Kidney (tissue), 14 donors: ENCODE measurements around the gene HPS1. TPM values are rescaled to one million over a fixed set of nuclear protein-coding genes. Genes with fewer than 3 reads are reported as not detected.

Source experiments
- DNase-seq, 5 donors: peaks; one replicate each; pipeline ENCODE4 v3.0.0-alpha.2; 2013 to 2020
- FAIRE-seq: peaks from 2 replicates; lab custom pipeline; 2012; peaks lifted over from hg19 to GRCh38; lab: Jason Lieb, UNC
- H3K27ac ChIP-seq, 2 donors: one replicate each; pipeline ENCODE4 v1.7.0; 2013; ENCODE audit warnings: low read depth in 2 of 2, low read length in 2 of 2, inconsistent platforms in 1 of 2
- H3K27me3 ChIP-seq: one replicate; pipeline ENCODE4 v1.7.1; 2013; ENCODE audit warnings: low read length, inconsistent platforms; ENCODE audit not compliant: control insufficient read depth, insufficient read depth
- H3K36me3 ChIP-seq, 3 donors: one replicate each; pipeline versions ENCODE4 v1.7.0 to v1.7.1; 2013; ENCODE audit warnings: low read length in 3 of 3, control low read depth in 1 of 3, inconsistent platforms in 1 of 3; ENCODE audit not compliant: insufficient read depth in 3 of 3, control insufficient read depth in 2 of 3
- H3K4me1 ChIP-seq, 3 donors: one replicate each; pipeline versions ENCODE4 v1.7.0 to v1.7.1; 2013; ENCODE audit warnings: low read length in 3 of 3, inconsistent platforms in 1 of 3, low read depth in 1 of 3; ENCODE audit not compliant: control insufficient read depth in 2 of 3, insufficient read depth in 2 of 3
- H3K4me3 ChIP-seq, 3 donors: one replicate each; pipeline versions ENCODE4 v1.7.0 to v1.8.1; 2013; ENCODE audit warnings: low read length in 3 of 3, control low read depth in 1 of 3, inconsistent platforms in 1 of 3
- H3K9ac ChIP-seq, 3 donors: one replicate each; pipeline versions ENCODE4 v1.7.0 to v1.7.1; 2013; ENCODE audit warnings: low read length in 3 of 3, control low read depth in 1 of 3, inconsistent platforms in 1 of 3
- H3K9me3 ChIP-seq, 3 donors: one replicate each; pipeline versions ENCODE4 v1.7.0 to v1.7.1; 2013; ENCODE audit warnings: low read length in 3 of 3, control low read depth in 1 of 3, inconsistent platforms in 1 of 3; ENCODE audit not compliant: control insufficient read depth in 2 of 3, insufficient read depth in 1 of 3
- CTCF ChIP-seq: IDR thresholded peaks from 3 replicates; pipeline ENCODE4 v1.5.1; 2012; ENCODE audit warnings: mild to moderate bottlenecking, moderate library complexity, borderline replicate concordance; ENCODE audit not compliant: insufficient read depth; ENCODE audit errors: extremely low read depth
- intact Hi-C: fragments of 100-400 bp; cut with DNase I; formaldehyde crosslinking; loops from one replicate; pipeline ENCODE4 v1.11.1; 2022
- polyA plus RNA-seq: library from polyadenylated mRNA; stranded (reverse); fragments of 350-450 nt; fragmentation: Illumina TruSeq; extraction: RNeasy Lipid Tissue Mini Kit (QIAGEN cat#74804); gene quantifications from one replicate; pipeline ENCODE4 v1.2.3, GENCODE V29; 2014; ENCODE audit warnings: low read depth, low replicate concordance; ENCODE audit not compliant: insufficient read depth
- total RNA-seq: library from RNA; stranded (reverse); fragmentation: NEBNext Ultra II Directional; extraction: Animal tissue kit (Norgen Biotek cat#: 25700); gene quantifications from one replicate; pipeline ENCODE4 v1.2.1, GENCODE V29; 2021
- donor health status: control.
- donor health status: control.
- donor health status: control.
- donor health status: control.
- donor health status: control.
- donor health status: DM: yes; HTN: yes; CAD: no.
- donor health status: Normal renal cell carcinoma (clear cell type).

HPS1 gene
- total and polyA plus RNA-seq, 2 donors from 2014 or later: 42.7 to 63.3 TPM

DNA sequence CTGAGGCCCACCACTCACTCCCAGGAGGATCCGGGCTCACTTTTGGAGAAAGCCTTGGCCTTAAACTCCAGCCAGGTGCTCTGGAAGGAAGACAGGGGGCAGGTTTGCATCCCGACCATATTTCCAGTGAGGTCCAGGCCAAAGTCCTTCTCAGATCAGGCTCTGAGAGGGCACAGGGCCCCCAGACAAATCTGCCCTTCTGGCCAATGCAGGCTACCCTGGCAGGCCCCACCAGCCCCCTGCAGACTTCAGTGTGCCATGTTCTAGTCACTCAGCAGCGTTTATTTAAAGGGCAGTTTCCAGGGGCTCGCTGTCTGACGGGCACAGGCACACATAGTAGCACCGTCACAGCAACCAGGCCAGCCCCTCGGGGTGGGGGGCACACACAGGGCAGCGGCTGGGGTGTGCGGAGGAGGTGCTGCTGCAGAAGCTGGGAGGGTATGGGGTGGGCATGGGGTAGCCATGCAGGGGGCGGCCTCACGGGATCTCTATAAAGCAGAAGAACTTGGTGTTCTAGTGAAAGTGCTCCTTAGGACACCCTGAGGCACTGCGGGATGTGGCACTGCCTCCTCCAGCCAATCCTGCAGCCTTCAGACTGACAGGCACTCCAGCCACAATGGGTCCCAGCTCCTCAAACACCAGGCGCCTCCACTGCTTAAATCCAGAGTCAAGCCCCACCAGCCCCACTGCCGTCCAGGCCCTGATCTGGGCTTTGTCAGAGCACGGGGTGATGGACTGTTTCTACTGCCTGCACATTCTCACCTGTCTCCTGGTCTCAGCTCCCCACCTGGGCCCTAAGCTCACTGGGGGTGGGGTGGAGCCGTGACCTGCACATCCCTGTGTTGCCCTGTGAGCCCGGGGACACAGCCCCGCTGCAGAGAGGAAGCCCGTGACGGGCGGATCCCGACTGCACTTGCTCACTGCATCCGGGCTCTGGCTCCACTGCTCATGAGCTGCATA is 22.2 kb downstream of the HPS1 start:
- Histone ChIP-seq H3K4me1 (no peaks in the 10 kb centered on the region), H3K36me3 (peaks cover 0 to 5% (median 2%) of the 10 kb centered on the region in 3 donors), H3K9me3 (no peaks in the 10 kb centered on the region), H3K9ac (no peak overlapping the region), H3K27me3 (no peaks in the 10 kb centered on the region), H3K4me3 (no peak overlapping the region), H3K27ac (no peak overlapping the region)
- intact Hi-C loops: no loop called here
- FAIRE-seq: no peak
- TF ChIP-seq CTCF: no peak
- no peak for DNase-seq

DNA sequence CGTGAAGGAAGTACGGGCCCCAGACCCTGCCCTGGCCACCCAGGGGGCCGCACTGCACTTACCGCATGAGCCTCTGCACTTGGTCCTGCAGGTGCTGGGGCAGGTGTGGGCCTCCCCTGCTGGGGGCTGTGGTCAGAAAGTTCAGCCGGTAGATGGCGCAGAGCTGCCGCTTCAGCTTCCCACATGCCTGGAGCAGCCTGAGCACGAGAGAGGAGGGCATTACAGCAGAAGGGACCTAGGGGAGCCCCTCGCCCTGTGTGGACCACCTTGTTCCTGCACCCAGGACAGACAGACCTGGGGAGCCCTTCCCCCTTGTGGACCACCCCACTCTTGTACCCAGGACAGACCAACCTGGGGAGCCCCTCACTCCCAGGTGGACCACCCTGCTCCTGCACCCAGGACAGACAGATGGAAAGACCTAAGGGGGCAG is 23.0 kb downstream of the HPS1 start:
- DNase-seq (peak in 2 of 5 donors; percentile 35 to 40), FAIRE-seq (no peak)
- Histone ChIP-seq H3K4me3 (no peak overlapping the region), H3K27ac (no peak overlapping the region), H3K36me3 (peaks cover 0 to 3% (median under 1%) of the 10 kb centered on the region in 3 donors), H3K9me3 (no peaks in the 10 kb centered on the region), H3K27me3 (no peaks in the 10 kb centered on the region), H3K4me1 (no peaks in the 10 kb centered on the region), H3K9ac (no peak overlapping the region)
- no peak for TF ChIP-seq CTCF
- intact Hi-C loops: no loop called here

- no peak for FAIRE-seq
- Histone ChIP-seq H3K4me1 (no peaks in the 10 kb centered on the region), H3K9ac (no peak overlapping the region), H3K27me3 (no peaks in the 10 kb centered on the region), H3K4me3 (no peak overlapping the region), H3K27ac (no peak overlapping the region), H3K9me3 (no peaks in the 10 kb centered on the region), H3K36me3 (peaks cover 0 to 5% (median 3%) of the 10 kb centered on the region in 3 donors)
- intact Hi-C loops: no loop called here
- no peak for DNase-seq
- TF ChIP-seq CTCF: no peak
Observed at GRCh38 chr10:98422182-98422581, 24.6 kb downstream of the HPS1 start.
